ENCODE measurements around the gene B3GALT4.
"Not testable (repeated sequence)": the region's sequence is repeated elsewhere in the genome, so short reads cannot be mapped to it uniquely, and the experiment has no call there.

The B3GALT4 gene

GRCh38 chr6:33276864-33277662, at the start of gene B3GALT4:
B3GALT4 (plus strand) TSS chr6:33277123; CDS start chr6:33277420, 297 bp downstream.
- peak; percentile 62 for DNase-seq (ENCODE audit: low read depth)

- no peak for DNase-seq (ENCODE audit: low read depth)
These were observed 41.7 kb upstream of the B3GALT4 start for GRCh38 chr6:33235221-33235634.

- no peak for DNase-seq (ENCODE audit: low read depth)
These were observed 40.6 kb upstream of the B3GALT4 start for GRCh38 chr6:33236328-33236727.

DNA sequence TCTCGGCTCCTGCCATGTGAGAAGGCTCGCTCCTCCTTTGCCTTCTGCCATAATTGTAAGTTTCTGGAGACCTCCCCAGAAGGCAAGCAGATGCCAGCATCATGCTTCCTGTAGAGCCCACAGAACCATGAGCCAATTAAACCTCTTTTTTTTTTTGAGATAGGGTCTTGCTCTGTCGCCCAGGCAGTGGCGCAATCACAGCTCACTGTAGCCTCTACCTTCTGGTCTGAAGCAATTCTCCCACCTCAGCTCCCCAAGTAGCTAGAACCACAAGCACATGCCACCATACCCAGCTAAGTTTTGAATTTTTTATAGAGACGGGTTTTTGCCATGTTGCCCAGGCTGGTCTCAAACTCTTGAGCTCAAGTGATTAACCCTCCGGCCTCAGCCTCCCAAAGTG, 40.1 kb upstream of the B3GALT4 start:
- no peak for DNase-seq (ENCODE audit: low read depth)

DNA sequence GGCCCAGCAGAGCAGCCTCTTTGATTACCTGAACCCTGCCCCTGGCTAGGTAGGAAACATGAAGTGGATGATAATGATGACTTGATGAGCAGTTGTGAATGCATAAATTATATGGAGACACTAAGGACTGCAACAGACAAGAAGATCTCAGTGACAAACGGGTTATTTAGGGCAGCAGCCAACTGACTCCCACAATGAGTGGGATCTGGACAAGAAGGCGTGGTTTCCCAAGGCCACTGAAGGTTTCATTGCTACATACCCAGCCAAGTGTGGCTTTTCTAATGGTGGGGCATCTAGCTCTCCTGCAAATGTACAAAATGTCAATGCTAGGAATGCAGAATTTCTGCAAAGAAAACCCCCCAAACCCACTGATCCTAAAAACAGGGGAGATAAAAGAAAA, 39.2 kb upstream of the B3GALT4 start:
- no peak for DNase-seq (ENCODE audit: low read depth)

DNA sequence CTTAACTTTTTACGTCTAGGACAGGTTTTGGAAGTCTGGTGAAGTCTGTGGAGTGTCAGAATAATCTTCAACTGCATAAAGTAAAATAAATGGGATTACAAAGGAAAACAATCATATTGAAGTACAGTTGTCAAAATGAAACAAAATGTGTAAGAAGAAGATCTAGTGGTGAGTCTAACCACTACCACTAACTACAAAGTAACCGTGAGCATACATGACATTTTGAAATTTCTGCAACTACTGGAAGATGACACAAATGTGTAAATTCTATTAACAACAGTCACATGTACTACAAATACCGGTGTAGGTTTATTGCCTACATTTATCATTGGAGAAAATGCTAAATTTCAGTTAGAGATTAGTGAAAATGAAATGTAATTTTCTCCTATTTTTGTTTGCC, 35.0 kb upstream of the B3GALT4 start:
- no peak for DNase-seq (ENCODE audit: low read depth)

- no peak for DNase-seq (ENCODE audit: low read depth)
These were observed 33.4 kb upstream of the B3GALT4 start for GRCh38 chr6:33243476-33243875.

DNA sequence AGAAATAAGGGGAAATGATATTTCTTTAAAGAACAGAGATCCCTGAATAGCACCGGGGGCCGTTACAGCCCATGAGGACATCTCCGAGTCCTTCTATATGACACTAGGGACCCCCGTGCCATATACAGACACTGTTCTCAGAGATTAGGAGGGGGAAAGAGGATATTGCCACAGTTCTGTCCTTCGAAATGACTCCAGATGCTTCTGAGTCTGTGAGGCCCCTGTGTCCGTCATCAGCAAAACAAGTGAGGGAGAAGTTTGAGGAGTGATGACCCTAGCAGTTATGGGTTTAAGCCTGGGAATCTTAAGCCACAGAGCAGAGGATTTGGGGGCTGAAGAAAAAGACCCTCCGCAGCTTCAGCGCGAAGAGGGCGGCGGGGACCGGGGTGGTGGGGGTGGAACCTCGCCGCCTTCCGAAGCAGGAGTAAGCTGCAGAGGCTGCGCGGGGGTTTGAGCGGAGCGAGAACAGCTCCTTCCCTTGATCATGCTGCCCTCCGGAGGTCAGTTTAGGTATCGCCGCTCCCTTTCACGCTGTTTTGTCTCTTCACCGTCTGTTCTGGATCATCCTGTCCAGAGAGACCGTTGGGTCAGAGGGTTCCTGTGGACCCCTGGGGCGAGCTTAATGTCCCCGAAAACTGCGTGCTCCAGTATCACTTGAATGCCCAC, 28.8 kb upstream of the B3GALT4 start:
- peak; percentile 82 for DNase-seq (ENCODE audit: low read depth)

GRCh38 chr6:33248643-33248931, 28.3 kb upstream of the B3GALT4 start:
- DNase-seq (ENCODE audit: low read depth), result peak; percentile 7

DNA sequence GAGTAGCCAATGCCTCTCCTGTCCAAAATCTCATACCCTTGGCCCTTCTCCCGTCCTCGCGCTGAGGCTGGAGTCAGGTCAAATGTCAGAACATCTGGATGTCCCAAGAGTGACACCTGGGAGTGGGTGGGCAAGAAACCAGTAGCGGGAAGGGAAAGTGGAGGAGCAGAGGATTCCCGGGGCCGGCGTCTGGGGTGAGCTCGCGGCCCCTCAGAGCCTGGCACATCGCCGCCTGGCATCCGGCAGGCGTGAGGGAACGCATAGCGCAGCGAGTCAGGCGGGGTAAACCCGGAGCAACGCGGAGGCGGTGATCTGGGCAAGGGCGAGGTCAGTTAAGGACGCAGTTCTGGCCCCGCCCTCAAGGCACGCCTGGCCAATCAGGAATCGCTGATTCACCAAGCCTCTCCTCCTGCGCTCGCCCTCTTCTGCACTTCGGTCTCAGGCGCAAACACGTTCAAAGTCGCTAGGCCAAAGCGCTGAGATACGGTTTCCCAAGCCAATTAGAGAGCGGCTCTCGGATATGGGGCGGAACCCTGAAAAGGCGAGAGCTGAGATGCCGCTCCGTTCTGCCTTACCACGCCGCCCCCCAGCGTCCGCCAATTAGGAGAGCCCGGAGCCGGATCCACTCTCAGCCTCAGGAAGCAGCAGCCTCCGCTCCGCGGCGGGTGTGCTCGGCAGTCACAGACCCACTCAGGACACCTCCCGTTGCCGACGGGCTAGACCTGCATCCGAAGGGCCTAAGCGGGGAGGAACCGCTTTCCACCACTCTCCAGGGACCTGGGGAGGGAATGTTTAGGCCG, 27.8 kb upstream of the B3GALT4 start:
- DNase-seq (ENCODE audit: low read depth), result peak; percentile 91

GRCh38 chr6:33249732-33250630, 26.9 kb upstream of the B3GALT4 start:
- no peak for DNase-seq (ENCODE audit: low read depth)

DNA sequence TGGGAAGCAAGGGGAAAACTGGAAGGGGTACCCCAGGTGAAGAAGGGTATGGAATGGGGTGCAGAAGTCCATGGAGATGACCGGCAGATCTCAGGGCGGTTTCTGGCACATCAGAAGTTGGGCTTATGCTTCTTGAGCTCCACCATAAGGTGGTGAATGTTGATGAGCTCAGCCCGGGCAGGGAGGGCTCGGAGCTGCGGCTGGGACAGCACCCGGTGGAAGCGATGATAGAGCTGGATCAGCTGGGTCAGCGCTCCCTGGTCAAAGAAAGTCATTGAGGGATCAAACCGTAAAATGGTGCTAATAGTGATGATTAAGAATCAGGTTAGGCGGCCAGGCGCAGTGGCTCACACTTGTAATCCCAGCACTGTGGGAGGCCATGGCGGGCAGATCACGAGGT, 26.2 kb upstream of the B3GALT4 start:
- DNase-seq (ENCODE audit: low read depth), result no peak

GRCh38 chr6:33251395-33252012, 25.4 kb upstream of the B3GALT4 start:
- DNase-seq (ENCODE audit: low read depth), result no peak

- DNase-seq (ENCODE audit: low read depth), result no peak
These were observed 24.2 kb upstream of the B3GALT4 start for GRCh38 chr6:33252759-33253158.

- DNase-seq (ENCODE audit: low read depth), result no peak
These were observed 22.3 kb upstream of the B3GALT4 start for GRCh38 chr6:33254591-33254990.

- no peak for DNase-seq (ENCODE audit: low read depth)
These were observed 17.9 kb upstream of the B3GALT4 start for GRCh38 chr6:33259032-33259431.

- DNase-seq (ENCODE audit: low read depth), result not testable (repeated sequence)
These were observed 14.4 kb upstream of the B3GALT4 start for GRCh38 chr6:33262490-33262889.

- DNase-seq (ENCODE audit: low read depth), result no peak
These were observed 12.9 kb upstream of the B3GALT4 start for GRCh38 chr6:33264015-33264414.

DNA sequence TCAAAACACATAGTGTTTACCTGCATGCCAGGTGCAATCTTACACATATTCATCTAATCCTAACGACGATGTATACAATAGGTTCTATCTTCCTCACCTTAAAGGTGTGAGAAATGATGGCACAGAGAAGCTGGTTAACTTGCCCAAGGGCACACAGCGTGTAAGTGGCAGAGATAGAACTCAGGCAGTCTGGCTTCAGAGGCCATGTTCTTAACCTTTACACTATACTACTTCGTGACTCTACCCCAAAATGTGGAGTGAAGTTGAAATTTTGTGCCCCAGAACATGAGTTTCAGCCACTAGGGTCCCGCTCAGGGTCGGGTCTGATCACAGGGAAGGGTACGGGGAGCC, 5.8 kb upstream of the B3GALT4 start:
- no peak for DNase-seq (ENCODE audit: low read depth)

DNA sequence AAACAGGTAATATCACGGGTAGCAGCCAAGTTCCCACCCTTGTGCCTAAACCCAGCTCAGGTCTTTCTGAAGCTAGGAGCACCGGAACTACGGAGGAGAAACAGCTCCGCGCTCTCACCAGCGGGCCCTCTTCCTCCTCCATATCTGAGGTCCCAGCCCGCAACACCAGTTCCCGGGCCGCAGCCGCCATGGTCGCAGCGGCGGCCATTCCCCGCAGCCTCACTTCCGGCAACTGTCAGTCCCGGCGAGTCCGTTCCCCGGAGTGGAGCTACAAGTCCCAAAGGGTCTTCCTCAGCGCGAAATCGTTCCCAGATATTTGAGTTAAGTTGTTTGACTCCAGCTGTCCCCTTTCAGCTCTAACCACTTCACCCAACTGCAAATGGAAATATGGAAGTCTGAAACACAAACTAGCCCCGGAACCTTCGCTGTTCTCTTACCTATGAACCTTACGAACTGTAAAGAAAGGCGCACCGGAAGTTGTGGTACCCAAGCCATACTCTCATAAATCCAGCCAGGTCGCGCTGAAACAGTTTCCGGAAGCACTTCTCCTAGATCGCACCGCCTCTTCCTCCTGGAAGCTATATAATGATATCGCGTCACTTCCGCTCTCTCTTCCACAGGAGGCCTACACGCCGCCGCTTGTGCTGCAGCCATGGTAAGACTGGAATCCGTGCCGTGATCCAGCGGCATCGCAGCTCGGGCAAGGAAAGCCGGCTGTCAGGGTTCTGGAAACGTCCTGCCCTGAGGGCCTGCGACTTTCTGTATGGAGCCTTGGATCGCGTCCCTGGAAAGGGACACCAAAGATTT, 5.3 kb upstream of the B3GALT4 start, which contains the start of the genes RPS18 and VPS52:
TSS of gene RPS18 (plus strand) at position 608 of the 807 bp plus-strand sequence. CDS start at position 653, 45 bp downstream.
TSS of gene VPS52 (minus strand) at position 409 of the 807 bp plus-strand sequence. CDS start at position 208, 201 bp downstream.
- peak; percentile 81 for DNase-seq (ENCODE audit: low read depth)

All from activated T-helper 1 cell treated with Interleukin-2 at 50 U/mL for 16 hours (primary cell).